Measurements from ENCODE around the gene TGFB1I1. TPM values are rescaled to one million over a fixed set of nuclear protein-coding genes. Genes with fewer than 3 reads are reported as not detected.

Gene TGFB1I1
- total and polyA plus RNA-seq, 2 donors (not counting 1 experiment from before 2014, with no cell fraction given): 0.16 to 4.0 TPM

GRCh38 chr16:31488468-31489297, 16.7 kb downstream of the TGFB1I1 start:
- intact Hi-C loops (cut with micrococcal nuclease): loop anchor here (1.0 kb wide), 1 partner anchor 11 kb away; no protein-coding TSS in a partner anchor
- Histone ChIP-seq H3K27ac (ENCODE audit: low read length in 2 of 2) (no peak overlapping the region), H3K9me3 (ENCODE audit: control extremely low read depth in 1 of 3, control insufficient read depth in 2 of 3, insufficient read depth in 1 of 3, low read length in 2 of 3) (peaks cover 0 to 5% (median 0%) of the 10 kb centered on the region in 3 donors), H3K4me2 (replicated peaks; ENCODE audit: low read depth, low read length, poor library complexity, severe bottlenecking) (peak overlapping the region; percentile 96), H3K4me3 (ENCODE audit: control extremely low read depth in 1 of 5, extremely low read depth in 1 of 5, insufficient read depth in 1 of 5, low read depth in 2 of 5, low read length in 4 of 5) (peak overlapping the region in 4 of 5 experiments; percentile 51 to 72 (median 63)), H2AFZ (ENCODE audit: insufficient read depth, low read depth, low read length, poor library complexity, severe bottlenecking) (peak overlapping the region; percentile 88), H3K27me3 (replicated peaks in 1 of 4; ENCODE audit: control extremely low read depth in 1 of 4, control insufficient read depth in 3 of 4, insufficient read depth in 4 of 4, low read length in 3 of 4) (peaks cover 0 to 12% (median 4%) of the 10 kb centered on the region in 4 experiments), H3K9ac (ENCODE audit: low read length) (peak overlapping the region; percentile 73), H3K36me3 (replicated peaks in 1 of 2; ENCODE audit: control extremely low read depth in 1 of 2, control insufficient read depth in 1 of 2, extremely low read depth in 1 of 2, insufficient read depth in 2 of 2, low read length in 1 of 2) (peaks cover 0 to 20% of the 10 kb centered on the region in 2 experiments), H3K79me2 (ENCODE audit: control insufficient read depth, insufficient read depth, low read length) (no peaks in the 10 kb centered on the region), H4K20me1 (ENCODE audit: control insufficient read depth, insufficient read depth, low read length, poor library complexity, severe bottlenecking) (peaks cover 6% of the 10 kb centered on the region), H3K4me1 (ENCODE audit: control insufficient read depth in 2 of 2, insufficient read depth in 2 of 2, low read length in 2 of 2) (peaks cover 10 to 16% of the 10 kb centered on the region in 2 donors)
- DNase-seq (no peak), ATAC-seq (ENCODE audit: low read depth) (no peak)
- no peak overlapping the region for H3K27ac Mint-ChIP-seq
- 75% methylated on average over 77 of the region's 77 CpGs for WGBS (ENCODE audit: insufficient coverage)
- peak overlapping the region; percentile 96 for H3K4me3 Mint-ChIP-seq
- H3K4me1 Mint-ChIP-seq: peaks cover 12% of the 10 kb centered on the region
- TF ChIP-seq EZH2 (IDR thresholded peaks at IDR 0.05; ENCODE audit: borderline replicate concordance, insufficient read depth, low read depth, low read length, poor library complexity, severe bottlenecking) (no peak), CTCF (IDR thresholded peaks at IDR 0.05) (no peak)
- H3K9me3 Mint-ChIP-seq (ENCODE audit: insufficient read depth): no peaks in the 10 kb centered on the region
- peaks cover 3% of the 10 kb centered on the region for H3K27me3 Mint-ChIP-seq
- POLR2A ChIA-PET: interaction anchor here (2.1 kb wide), 1 partner anchor 12 kb away, joined by 6 read pairs; no protein-coding TSS in a partner anchor
- CTCF ChIA-PET: interaction anchor here (1.0 to 2.2 kb wide), 3 partner anchors 12 to 379 kb away, joined by 3 to 7 read pairs (median 6); partner anchors contain the start of gene ARMC5

GRCh38 chr16:31489298-31489564, 17.3 kb downstream of the TGFB1I1 start:
- DNase-seq: no peak
- WGBS (ENCODE audit: insufficient coverage): 91% methylated on average over 4 of the region's 7 CpGs
- Histone ChIP-seq H3K79me2 (ENCODE audit: control insufficient read depth, insufficient read depth, low read length) (no peaks in the 10 kb centered on the region), H4K20me1 (ENCODE audit: control insufficient read depth, insufficient read depth, low read length, poor library complexity, severe bottlenecking) (peaks cover 6% of the 10 kb centered on the region), H2AFZ (ENCODE audit: insufficient read depth, low read depth, low read length, poor library complexity, severe bottlenecking) (no peak overlapping the region), H3K4me1 (ENCODE audit: control insufficient read depth in 2 of 2, insufficient read depth in 2 of 2, low read length in 2 of 2) (peaks cover 10 to 16% of the 10 kb centered on the region in 2 donors), H3K36me3 (replicated peaks in 1 of 2; ENCODE audit: control extremely low read depth in 1 of 2, control insufficient read depth in 1 of 2, extremely low read depth in 1 of 2, insufficient read depth in 2 of 2, low read length in 1 of 2) (peaks cover 0 to 23% of the 10 kb centered on the region in 2 experiments), H3K27ac (ENCODE audit: low read length in 2 of 2) (no peak overlapping the region), H3K9ac (ENCODE audit: low read length) (no peak overlapping the region), H3K4me2 (replicated peaks; ENCODE audit: low read depth, low read length, poor library complexity, severe bottlenecking) (no peak overlapping the region), H3K4me3 (ENCODE audit: control extremely low read depth in 1 of 5, extremely low read depth in 1 of 5, insufficient read depth in 1 of 5, low read depth in 2 of 5, low read length in 4 of 5) (no peak overlapping the region), H3K27me3 (replicated peaks in 1 of 4; ENCODE audit: control extremely low read depth in 1 of 4, control insufficient read depth in 3 of 4, insufficient read depth in 4 of 4, low read length in 3 of 4) (peaks cover 0 to 12% (median 4%) of the 10 kb centered on the region in 4 experiments), H3K9me3 (ENCODE audit: control extremely low read depth in 1 of 3, control insufficient read depth in 2 of 3, insufficient read depth in 1 of 3, low read length in 2 of 3) (peaks cover 0 to 5% (median 0%) of the 10 kb centered on the region in 3 donors)
- ChIA-PET POLR2A (interaction anchor here (2.1 kb wide), 1 partner anchor 12 kb away, joined by 6 read pairs; no protein-coding TSS in a partner anchor), CTCF (interaction anchor here (0.6 kb wide), 1 partner anchor 376 kb away, joined by 3 read pairs; no protein-coding TSS in a partner anchor)
- H3K9me3 Mint-ChIP-seq (ENCODE audit: insufficient read depth): no peaks in the 10 kb centered on the region
- peaks cover 3% of the 10 kb centered on the region for H3K27me3 Mint-ChIP-seq
- no peak overlapping the region for H3K27ac Mint-ChIP-seq
- peak overlapping the region; percentile 73 for H3K4me3 Mint-ChIP-seq
- H3K4me1 Mint-ChIP-seq: peaks cover 12% of the 10 kb centered on the region
- intact Hi-C loops (cut with micrococcal nuclease): no loop called here
- TF ChIP-seq CTCF (IDR thresholded peaks at IDR 0.05): no peak
- TF ChIP-seq EZH2 (IDR thresholded peaks at IDR 0.05; ENCODE audit: borderline replicate concordance, insufficient read depth, low read depth, low read length, poor library complexity, severe bottlenecking): no peak
- no peak for ATAC-seq (ENCODE audit: low read depth)
